ENCODE measurements around the gene MCM7. TPM values are rescaled to one million over a fixed set of nuclear protein-coding genes. Genes with fewer than 3 reads are reported as not detected.
"Not testable (repeated sequence)": the region's sequence is repeated elsewhere in the genome, so short reads cannot be mapped to it uniquely, and the experiment has no call there.

MCM7 gene
- total RNA-seq, 2 donors from 2014 or later: 219 to 242 TPM

GRCh38 chr7:100132126-100132525 is 30.9 kb upstream of the MCM7 start:
- Histone ChIP-seq H3K27me3 (ENCODE audit: control insufficient read depth, insufficient read depth, low read length, poor library complexity, severe bottlenecking) (peaks cover 12% of the 10 kb centered on the region), H3K27ac (ENCODE audit: low read depth, low read length) (no peak overlapping the region), H3K4me3 (ENCODE audit: low read length) (no peak overlapping the region), H3K9ac (ENCODE audit: extremely low read depth, low read length, poor library complexity, severe bottlenecking) (no peak overlapping the region), H3K9me3 (ENCODE audit: control insufficient read depth, low read length) (no peaks in the 10 kb centered on the region), H3K4me1 (ENCODE audit: control insufficient read depth, insufficient read depth, low read length) (no peaks in the 10 kb centered on the region), H3K36me3 (ENCODE audit: control insufficient read depth, insufficient read depth, low read length) (no peaks in the 10 kb centered on the region)
- Mint-ChIP-seq H3K4me1 (peaks cover 3% of the 10 kb centered on the region), H3K27me3 (ENCODE audit: insufficient read depth) (peaks cover 36% of the 10 kb centered on the region), H3K4me3 (no peak overlapping the region), H3K36me3 (ENCODE audit: low read depth) (no peaks in the 10 kb centered on the region), H3K27ac (no peak overlapping the region), H3K9me3 (no peaks in the 10 kb centered on the region)
- 75 to 83% methylated on average over 7 of the region's 7 CpGs for WGBS, 2 experiments (ENCODE audit: insufficient coverage in 1 of 2, insufficient read length in 1 of 2)
- TF ChIP-seq, protein P1, sequence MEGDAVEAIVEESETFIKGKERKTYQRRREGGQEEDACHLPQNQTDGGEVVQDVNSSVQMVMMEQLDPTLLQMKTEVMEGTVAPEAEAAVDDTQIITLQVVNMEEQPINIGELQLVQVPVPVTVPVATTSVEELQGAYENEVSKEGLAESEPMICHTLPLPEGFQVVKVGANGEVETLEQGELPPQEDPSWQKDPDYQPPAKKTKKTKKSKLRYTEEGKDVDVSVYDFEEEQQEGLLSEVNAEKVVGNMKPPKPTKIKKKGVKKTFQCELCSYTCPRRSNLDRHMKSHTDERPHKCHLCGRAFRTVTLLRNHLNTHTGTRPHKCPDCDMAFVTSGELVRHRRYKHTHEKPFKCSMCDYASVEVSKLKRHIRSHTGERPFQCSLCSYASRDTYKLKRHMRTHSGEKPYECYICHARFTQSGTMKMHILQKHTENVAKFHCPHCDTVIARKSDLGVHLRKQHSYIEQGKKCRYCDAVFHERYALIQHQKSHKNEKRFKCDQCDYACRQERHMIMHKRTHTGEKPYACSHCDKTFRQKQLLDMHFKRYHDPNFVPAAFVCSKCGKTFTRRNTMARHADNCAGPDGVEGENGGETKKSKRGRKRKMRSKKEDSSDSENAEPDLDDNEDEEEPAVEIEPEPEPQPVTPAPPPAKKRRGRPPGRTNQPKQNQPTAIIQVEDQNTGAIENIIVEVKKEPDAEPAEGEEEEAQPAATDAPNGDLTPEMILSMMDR (conservative IDR thresholded peaks at IDR 0.05): no peak
- DNase-seq: no peak

- no peak overlapping the region for H3K9ac ChIP-seq (ENCODE audit: extremely low read depth, low read length, poor library complexity, severe bottlenecking)
- no peaks in the 10 kb centered on the region for H3K9me3 ChIP-seq (ENCODE audit: control insufficient read depth, low read length)
- Mint-ChIP-seq H3K27me3 (ENCODE audit: insufficient read depth) (peaks cover 30% of the 10 kb centered on the region), H3K4me1 (peaks cover 3% of the 10 kb centered on the region), H3K9me3 (no peaks in the 10 kb centered on the region), H3K36me3 (ENCODE audit: low read depth) (no peaks in the 10 kb centered on the region), H3K4me3 (no peak overlapping the region), H3K27ac (no peak overlapping the region)
- H3K27ac ChIP-seq (ENCODE audit: low read depth, low read length): no peak overlapping the region
- TF ChIP-seq, protein P1 (conservative IDR thresholded peaks at IDR 0.05): peak; percentile 93
- DNase-seq: peak; percentile 98
- peaks cover 12% of the 10 kb centered on the region for H3K27me3 ChIP-seq (ENCODE audit: control insufficient read depth, insufficient read depth, low read length, poor library complexity, severe bottlenecking)
- no peaks in the 10 kb centered on the region for H3K36me3 ChIP-seq (ENCODE audit: control insufficient read depth, insufficient read depth, low read length)
- WGBS, 2 experiments (ENCODE audit: insufficient coverage in 1 of 2, insufficient read length in 1 of 2): 19 to 27% methylated on average over 15 to 24 of the region's 24 CpGs
- H3K4me1 ChIP-seq (ENCODE audit: control insufficient read depth, insufficient read depth, low read length): no peaks in the 10 kb centered on the region
- peak overlapping the region; percentile 52 for H3K4me3 ChIP-seq (ENCODE audit: low read length)
These were observed 29.6 kb upstream of the MCM7 start for GRCh38 chr7:100130608-100131453.

DNA sequence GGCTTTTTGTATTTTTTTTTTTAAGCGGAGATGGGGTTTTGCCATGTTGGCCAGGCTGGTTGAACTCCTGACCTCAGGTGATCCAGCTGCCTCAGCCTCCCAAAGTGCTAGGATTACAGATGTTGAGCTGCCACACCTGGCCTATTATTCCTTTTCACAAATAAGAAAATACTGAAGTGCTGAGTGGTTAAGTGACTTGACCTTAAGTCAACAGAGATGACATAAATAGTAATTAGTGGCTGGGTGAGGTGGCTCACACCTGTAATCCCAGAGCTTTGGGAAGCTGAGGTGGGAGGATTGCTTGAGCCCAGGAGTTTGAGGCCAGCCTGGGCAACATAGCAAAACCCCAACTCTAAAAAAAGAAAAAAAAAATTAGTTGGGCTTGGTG is 29.0 kb upstream of the MCM7 start:
- H3K27ac ChIP-seq (ENCODE audit: low read depth, low read length); H3K4me1 ChIP-seq (ENCODE audit: control insufficient read depth, insufficient read depth, low read length); H3K4me3 Mint-ChIP-seq; H3K9ac ChIP-seq (ENCODE audit: extremely low read depth, low read length, poor library complexity, severe bottlenecking); DNase-seq; H3K36me3 Mint-ChIP-seq (ENCODE audit: low read depth); H3K9me3 Mint-ChIP-seq; H3K4me1 Mint-ChIP-seq; H3K36me3 ChIP-seq (ENCODE audit: control insufficient read depth, insufficient read depth, low read length); H3K9me3 ChIP-seq (ENCODE audit: control insufficient read depth, low read length); H3K4me3 ChIP-seq (ENCODE audit: low read length); H3K27ac Mint-ChIP-seq: not testable (repeated sequence)
- H3K27me3 ChIP-seq (ENCODE audit: control insufficient read depth, insufficient read depth, low read length, poor library complexity, severe bottlenecking): peaks cover 12% of the 10 kb centered on the region
- 83 to 96% methylated on average over 1 of the region's 1 CpG for WGBS, 2 experiments (ENCODE audit: insufficient coverage in 1 of 2, insufficient read length in 1 of 2)
- H3K27me3 Mint-ChIP-seq (ENCODE audit: insufficient read depth): peaks cover 27% of the 10 kb centered on the region
